ENCODE measurements around the gene CTNNA3.

Gene CTNNA3

GRCh38 chr10:66656499-66656898, 1039.5 kb downstream of the CTNNA3 start:
- no peak for DNase-seq (ENCODE audit: low read depth, low spot score)

GRCh38 chr10:66654861-66655260, 1041.1 kb downstream of the CTNNA3 start:
- DNase-seq (ENCODE audit: low read depth, low spot score) = no peak

GRCh38 chr10:66651308-66652082, 1044.5 kb downstream of the CTNNA3 start:
- DNase-seq (ENCODE audit: low read depth, low spot score) = no peak

- DNase-seq (ENCODE audit: low read depth, low spot score) = no peak
These were observed 1046.4 kb downstream of the CTNNA3 start for GRCh38 chr10:66649626-66650025.

GRCh38 chr10:66642217-66642616, 1053.8 kb downstream of the CTNNA3 start:
- DNase-seq (ENCODE audit: low read depth, low spot score) = no peak

GRCh38 chr10:66639371-66639770, 1056.6 kb downstream of the CTNNA3 start:
- no peak for DNase-seq (ENCODE audit: low read depth, low spot score)

- DNase-seq (ENCODE audit: low read depth, low spot score) = no peak
These were observed 1058.5 kb downstream of the CTNNA3 start for GRCh38 chr10:66637273-66638036.

GRCh38 chr10:66629996-66630395, 1066.0 kb downstream of the CTNNA3 start:
- no peak for DNase-seq (ENCODE audit: low read depth, low spot score)

- DNase-seq (ENCODE audit: low read depth, low spot score) = peak; percentile 12
These were observed 1068.8 kb downstream of the CTNNA3 start for GRCh38 chr10:66627156-66627555.

- no peak for DNase-seq (ENCODE audit: low read depth, low spot score)
These were observed 1070.0 kb downstream of the CTNNA3 start for GRCh38 chr10:66625709-66626590.

GRCh38 chr10:66622050-66622449, 1073.9 kb downstream of the CTNNA3 start:
- no peak for DNase-seq (ENCODE audit: low read depth, low spot score)

GRCh38 chr10:66604195-66604594, 1091.8 kb downstream of the CTNNA3 start:
- DNase-seq (ENCODE audit: low read depth, low spot score) = no peak

GRCh38 chr10:66591865-66592264, 1104.1 kb downstream of the CTNNA3 start:
- DNase-seq (ENCODE audit: low read depth, low spot score) = no peak

GRCh38 chr10:66587680-66588050, 1108.3 kb downstream of the CTNNA3 start:
- DNase-seq (ENCODE audit: low read depth, low spot score) = no peak

- DNase-seq (ENCODE audit: low read depth, low spot score) = no peak
These were observed 1108.9 kb downstream of the CTNNA3 start for GRCh38 chr10:66586897-66587679.

- DNase-seq (ENCODE audit: low read depth, low spot score) = no peak
These were observed 1109.9 kb downstream of the CTNNA3 start for GRCh38 chr10:66586073-66586472.

- DNase-seq (ENCODE audit: low read depth, low spot score) = no peak
These were observed 1120.6 kb downstream of the CTNNA3 start for GRCh38 chr10:66575251-66575855.

- DNase-seq (ENCODE audit: low read depth, low spot score) = no peak
These were observed 1123.3 kb downstream of the CTNNA3 start for GRCh38 chr10:66572700-66573099.

- no peak for DNase-seq (ENCODE audit: low read depth, low spot score)
These were observed 1130.0 kb downstream of the CTNNA3 start for GRCh38 chr10:66565999-66566398.

GRCh38 chr10:66564287-66564686, 1131.7 kb downstream of the CTNNA3 start:
- no peak for DNase-seq (ENCODE audit: low read depth, low spot score)

GRCh38 chr10:66555061-66555460, 1140.9 kb downstream of the CTNNA3 start:
- DNase-seq (ENCODE audit: low read depth, low spot score) = peak; percentile 35
